Frontal cortex (tissue), 4 donors: ENCODE measurements around the gene FNDC5. TPM values are rescaled to one million over a fixed set of nuclear protein-coding genes. Genes with fewer than 3 reads are reported as not detected.
A peak's percentile ranks its signal among the peaks of the same experiment; 100 is the strongest.
"Not testable (repeated sequence)": the region's sequence is repeated elsewhere in the genome, so short reads cannot be mapped to it uniquely, and the experiment has no call there.

Experiments used
- DNase-seq, 2 donors: peaks; one replicate each; pipeline ENCODE4 v3.0.0; 2012; ENCODE audit warnings: low spot score in 2 of 2
- FAIRE-seq: peaks from 2 replicates; lab custom pipeline; 2012; peaks lifted over from hg19 to GRCh38; lab: Jason Lieb, UNC
- total RNA-seq: library from RNA; depleted of rRNA; stranded (reverse); fragments of >200 nt; gene quantifications from one replicate; pipeline ENCODE4 v1.2.3, GENCODE V29; 2014
- donor health status: control.
- donor health status: control.
- donor health status: control.

FNDC5 gene
- total RNA-seq, result 15.5 TPM

GRCh38 chr1:32870615-32871363 is at the start of gene FNDC5:
TSS of gene FNDC5 (minus strand) at chr1:32870912.
- FAIRE-seq (no peak), DNase-seq (peak in 1 of 2 donors; percentile 59)

- FAIRE-seq (no peak), DNase-seq (no peak)
Measured at GRCh38 chr1:32919811-32920733, 49.4 kb upstream of the FNDC5 start.

GRCh38 chr1:32918179-32918578 is 47.5 kb upstream of the FNDC5 start:
- DNase-seq (no peak), FAIRE-seq (no peak)

GRCh38 chr1:32917521-32917920 is 46.8 kb upstream of the FNDC5 start:
- no peak for DNase-seq
- FAIRE-seq, result no peak

- FAIRE-seq, result peak; percentile 49
- no peak for DNase-seq
Measured at GRCh38 chr1:32915766-32916706, 45.3 kb upstream of the FNDC5 start.

- DNase-seq, result no peak
- no peak for FAIRE-seq
Measured at GRCh38 chr1:32910319-32910718, 39.6 kb upstream of the FNDC5 start.

GRCh38 chr1:32907435-32907834 is 36.7 kb upstream of the FNDC5 start:
- DNase-seq (no peak), FAIRE-seq (no peak)

GRCh38 chr1:32906654-32907053 is 35.9 kb upstream of the FNDC5 start:
- DNase-seq (no peak), FAIRE-seq (no peak)

- DNase-seq, FAIRE-seq: not testable (repeated sequence)
Measured at GRCh38 chr1:32905588-32905987, 34.9 kb upstream of the FNDC5 start.

- FAIRE-seq (no peak), DNase-seq (no peak)
Measured at GRCh38 chr1:32904797-32905196, 34.1 kb upstream of the FNDC5 start.

GRCh38 chr1:32903991-32904785 is 33.5 kb upstream of the FNDC5 start:
- no peak for FAIRE-seq
- DNase-seq, result no peak

- FAIRE-seq, result no peak
Measured at GRCh38 chr1:32902535-32902920, 31.8 kb upstream of the FNDC5 start.

GRCh38 chr1:32901823-32902534 is 31.3 kb upstream of the FNDC5 start:
- FAIRE-seq, result no peak
- no peak for DNase-seq

More at GRCh38 chr1:32902535-32902920, 31.8 kb upstream of the FNDC5 start:
- no peak for DNase-seq

GRCh38 chr1:32900956-32901822 is 30.5 kb upstream of the FNDC5 start, which contains the start of gene TMEM54:
TSS of gene TMEM54 (minus strand) at chr1:32901389. CDS start at chr1:32901238, 151 bp downstream.
- DNase-seq (peak; percentile 81 to 86), FAIRE-seq (no peak)

- no peak for DNase-seq
- FAIRE-seq, result no peak
Measured at GRCh38 chr1:32900371-32900955, 29.8 kb upstream of the FNDC5 start.

- DNase-seq, result no peak
Measured at GRCh38 chr1:32899586-32900296, 29.0 kb upstream of the FNDC5 start.

More at GRCh38 chr1:32899586-32900296, 29.0 kb upstream of the FNDC5 start:
- no peak for FAIRE-seq
